ENCODE data around the gene KRTAP10-5. TPM values are rescaled to one million over a fixed set of nuclear protein-coding genes. Genes with fewer than 3 reads are reported as not detected.

The KRTAP10-5 gene
- total RNA-seq, 4 donors from 2014 or later, result not detected

DNA sequence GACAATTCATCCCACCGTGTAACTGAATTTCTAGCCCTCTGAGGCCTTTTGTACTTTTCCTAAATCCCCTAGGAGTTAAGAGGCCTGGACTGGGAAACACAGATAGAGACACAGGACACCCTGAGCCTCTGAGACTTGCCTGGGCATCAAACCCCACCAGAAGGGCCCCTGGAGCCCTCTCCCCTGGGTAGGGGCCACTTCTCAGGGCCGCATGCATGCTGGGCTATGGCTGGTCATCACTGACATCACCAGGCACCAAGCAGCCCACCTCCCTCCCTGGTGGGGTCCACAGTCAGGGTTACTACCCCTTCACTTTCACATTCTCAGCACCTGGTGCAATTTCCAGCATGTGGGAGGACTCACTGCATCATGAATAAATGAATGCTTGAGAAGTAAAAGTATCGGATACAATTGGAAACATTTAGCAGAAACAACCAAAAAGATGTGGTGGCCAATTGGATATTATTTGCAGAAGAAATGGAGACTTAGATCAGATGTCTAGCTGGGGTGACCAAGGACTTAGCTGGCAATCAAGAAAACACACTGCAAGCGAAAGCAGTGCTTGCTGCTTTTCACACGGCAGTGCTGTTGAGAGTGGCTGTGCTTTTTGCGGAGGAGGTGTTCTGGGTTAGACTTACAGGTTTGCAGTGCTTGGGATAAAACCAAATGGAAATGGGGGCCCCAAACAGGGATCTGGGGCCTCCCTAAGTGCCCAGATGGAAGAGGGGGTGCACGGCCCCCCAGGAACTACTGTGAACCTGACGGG is 19.0 kb upstream of the KRTAP10-5 start:
- no peak for ATAC-seq
- TF ChIP-seq POLR2A (IDR thresholded peaks at IDR 0.05), result no peak
- TF ChIP-seq, protein P1, sequence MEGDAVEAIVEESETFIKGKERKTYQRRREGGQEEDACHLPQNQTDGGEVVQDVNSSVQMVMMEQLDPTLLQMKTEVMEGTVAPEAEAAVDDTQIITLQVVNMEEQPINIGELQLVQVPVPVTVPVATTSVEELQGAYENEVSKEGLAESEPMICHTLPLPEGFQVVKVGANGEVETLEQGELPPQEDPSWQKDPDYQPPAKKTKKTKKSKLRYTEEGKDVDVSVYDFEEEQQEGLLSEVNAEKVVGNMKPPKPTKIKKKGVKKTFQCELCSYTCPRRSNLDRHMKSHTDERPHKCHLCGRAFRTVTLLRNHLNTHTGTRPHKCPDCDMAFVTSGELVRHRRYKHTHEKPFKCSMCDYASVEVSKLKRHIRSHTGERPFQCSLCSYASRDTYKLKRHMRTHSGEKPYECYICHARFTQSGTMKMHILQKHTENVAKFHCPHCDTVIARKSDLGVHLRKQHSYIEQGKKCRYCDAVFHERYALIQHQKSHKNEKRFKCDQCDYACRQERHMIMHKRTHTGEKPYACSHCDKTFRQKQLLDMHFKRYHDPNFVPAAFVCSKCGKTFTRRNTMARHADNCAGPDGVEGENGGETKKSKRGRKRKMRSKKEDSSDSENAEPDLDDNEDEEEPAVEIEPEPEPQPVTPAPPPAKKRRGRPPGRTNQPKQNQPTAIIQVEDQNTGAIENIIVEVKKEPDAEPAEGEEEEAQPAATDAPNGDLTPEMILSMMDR (IDR thresholded peaks at IDR 0.05 in 4 of 5, conservative IDR thresholded peaks at IDR 0.05 in 1 of 5), result no peak
- Histone ChIP-seq H3K36me3 (no peaks in the 10 kb centered on the region), H3K27me3 (peaks cover 21 to 54% (median 49%) of the 10 kb centered on the region in 3 donors), H3K4me3 (no peak overlapping the region), H3K27ac (no peak overlapping the region), H3K9me3 (no peaks in the 10 kb centered on the region), H3K4me1 (no peaks in the 10 kb centered on the region)
- intact Hi-C loops (cut with DNase I; ENCODE audit: low total_unique reads) (no loop called here), in situ Hi-C loops (cut with MboI; ENCODE audit: low sequenced_read_pairs in 4 of 4) (no loop called here)
- DNase-seq, result no peak

DNA sequence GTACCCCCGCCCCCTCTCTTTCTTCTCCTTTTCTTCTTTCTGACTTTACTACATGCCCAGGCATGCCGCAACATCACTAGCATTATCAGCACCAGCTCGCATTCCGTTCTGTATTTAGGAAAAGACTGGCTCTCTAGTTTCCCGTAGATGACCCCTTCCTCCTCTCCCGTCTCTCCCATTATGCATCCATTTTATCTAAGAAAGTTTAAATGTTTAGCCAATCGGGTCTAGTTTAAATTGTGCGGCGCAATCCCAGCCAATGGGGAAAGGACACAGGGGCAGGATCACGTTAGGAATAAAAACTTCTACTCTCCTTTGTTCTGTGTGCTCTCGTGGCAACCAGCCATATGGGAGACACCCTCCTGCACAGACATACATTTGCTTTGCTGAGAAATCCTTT is 17.7 kb upstream of the KRTAP10-5 start:
- Histone ChIP-seq H3K36me3 (no peaks in the 10 kb centered on the region), H3K4me1 (no peaks in the 10 kb centered on the region), H3K4me3 (no peak overlapping the region), H3K27ac (no peak overlapping the region), H3K9me3 (no peaks in the 10 kb centered on the region), H3K27me3 (peaks cover 30 to 49% (median 48%) of the 10 kb centered on the region in 3 donors)
- TF ChIP-seq POLR2A (IDR thresholded peaks at IDR 0.05), result no peak
- TF ChIP-seq, protein P1 (IDR thresholded peaks at IDR 0.05 in 4 of 5, conservative IDR thresholded peaks at IDR 0.05 in 1 of 5), result no peak
- intact Hi-C loops (cut with DNase I; ENCODE audit: low total_unique reads), result no loop called here
- DNase-seq, result no peak
- in situ Hi-C loops (cut with MboI; ENCODE audit: low sequenced_read_pairs in 4 of 4), result no loop called here
- ATAC-seq, result no peak

DNA sequence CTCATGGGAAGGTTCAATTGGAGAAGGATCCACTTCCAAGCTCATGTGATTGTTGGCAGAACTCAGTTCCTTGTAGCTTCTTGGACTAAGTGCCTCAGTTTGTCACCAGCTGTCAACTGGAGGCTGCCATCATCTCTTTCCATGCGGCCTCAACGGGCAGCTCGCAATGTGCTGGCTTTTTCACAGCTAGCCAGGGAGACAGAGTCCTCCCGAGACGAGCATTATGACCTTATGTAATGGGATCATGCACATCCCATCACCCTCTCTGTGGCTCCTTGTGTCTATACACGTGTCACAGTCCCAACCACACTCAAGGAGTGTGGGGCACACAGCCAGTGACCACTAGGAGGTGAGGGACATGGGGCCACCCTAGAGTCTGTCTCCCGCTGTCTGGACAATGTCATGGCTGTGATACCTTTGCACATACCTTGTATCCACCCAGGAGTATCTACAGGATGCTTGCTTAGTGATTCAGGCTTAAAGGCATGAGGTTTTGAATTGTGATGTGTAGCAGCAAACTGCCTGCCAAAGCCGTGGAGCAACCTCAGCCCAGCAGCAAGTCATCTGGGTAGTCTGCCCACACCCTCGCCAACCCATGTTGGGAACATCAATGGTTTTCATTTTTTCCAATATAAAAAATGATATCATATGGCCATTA is 15.8 kb upstream of the KRTAP10-5 start:
- no peak for TF ChIP-seq POLR2A (IDR thresholded peaks at IDR 0.05)
- TF ChIP-seq, protein P1 (IDR thresholded peaks at IDR 0.05 in 4 of 5, conservative IDR thresholded peaks at IDR 0.05 in 1 of 5), result no peak
- Histone ChIP-seq H3K4me1 (no peaks in the 10 kb centered on the region), H3K9me3 (no peaks in the 10 kb centered on the region), H3K4me3 (no peak overlapping the region), H3K27ac (no peak overlapping the region), H3K36me3 (no peaks in the 10 kb centered on the region), H3K27me3 (peaks cover 28 to 52% (median 35%) of the 10 kb centered on the region in 3 donors)
- no peak for ATAC-seq
- in situ Hi-C loops (cut with MboI; ENCODE audit: low sequenced_read_pairs in 4 of 4) (no loop called here), intact Hi-C loops (cut with DNase I; ENCODE audit: low total_unique reads) (no loop called here)
- DNase-seq, result no peak

DNA sequence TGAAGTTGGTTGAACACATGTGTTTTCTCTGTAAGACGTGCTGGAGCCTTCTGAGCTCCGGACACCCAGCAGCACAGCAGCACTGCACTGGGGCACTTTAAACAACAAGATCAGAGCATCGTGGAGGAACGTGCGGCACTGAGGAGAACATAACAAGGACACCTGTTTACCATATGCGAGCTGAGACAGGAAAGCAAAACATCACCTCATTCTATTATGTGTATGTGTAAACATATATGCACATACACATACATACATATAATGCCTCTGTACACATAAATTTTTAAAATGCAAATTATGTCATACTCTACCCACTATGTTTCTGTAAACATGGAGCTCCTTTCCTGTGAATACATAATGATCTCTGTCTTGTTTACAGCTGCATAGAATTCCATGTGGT is 15.1 kb upstream of the KRTAP10-5 start:
- H3K4me1 ChIP-seq, result no peaks in the 10 kb centered on the region
- ATAC-seq (no peak), DNase-seq (no peak)
- H3K27ac ChIP-seq, result no peak overlapping the region
- no peaks in the 10 kb centered on the region for H3K9me3 ChIP-seq
- intact Hi-C loops (cut with DNase I; ENCODE audit: low total_unique reads) (no loop called here), in situ Hi-C loops (cut with MboI; ENCODE audit: low sequenced_read_pairs in 4 of 4) (no loop called here)
- H3K36me3 ChIP-seq, result no peaks in the 10 kb centered on the region
- peaks cover 25 to 49% (median 35%) of the 10 kb centered on the region in 3 donors for H3K27me3 ChIP-seq
- H3K4me3 ChIP-seq, result no peak overlapping the region
- no peak for TF ChIP-seq POLR2A (IDR thresholded peaks at IDR 0.05)
- TF ChIP-seq, protein P1 (IDR thresholded peaks at IDR 0.05 in 4 of 5, conservative IDR thresholded peaks at IDR 0.05 in 1 of 5), result no peak

Measured in gastrocnemius medialis (tissue), 4 donors.